Stimulated activated CD8-positive, alpha-beta memory T cell treated with anti-CD3 and anti-CD28 coated beads, Interleukin-7, amount 100 ng/mL, for 1 hour (primary cell): Measurements from ENCODE around the gene NCBP1.

Source experiments
- DNase-seq, 2 donors: peaks; one replicate each; pipeline ENCODE4 v3.0.0-alpha.2; 2020; ENCODE audit warnings: low read depth in 2 of 2

NCBP1 gene

GRCh38 chr9:97625620-97626019, 8.0 kb upstream of the NCBP1 start:
- no peak for DNase-seq

GRCh38 chr9:97627624-97628023, 6.0 kb upstream of the NCBP1 start:
- no peak for DNase-seq

GRCh38 chr9:97628668-97629067, 5.0 kb upstream of the NCBP1 start:
- no peak for DNase-seq

DNA sequence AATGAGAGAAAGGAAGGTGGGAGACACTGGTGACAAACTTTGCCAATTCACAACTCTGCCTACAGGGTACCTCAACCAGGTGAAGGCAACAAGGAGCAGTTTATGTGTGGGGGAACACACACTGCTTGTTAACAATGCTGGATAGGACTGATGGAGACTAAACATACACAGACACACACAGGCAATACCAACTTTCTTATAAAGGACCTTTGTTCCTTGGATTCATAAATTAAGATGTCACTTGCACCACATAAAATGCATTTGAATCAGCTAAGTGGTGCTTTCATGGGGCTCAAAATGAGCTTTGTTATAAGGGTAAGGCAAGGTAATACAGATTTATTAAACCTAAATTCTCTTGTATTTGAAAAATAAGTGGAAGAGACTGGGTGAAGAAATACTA, 4.5 kb upstream of the NCBP1 start:
- DNase-seq = no peak

DNA sequence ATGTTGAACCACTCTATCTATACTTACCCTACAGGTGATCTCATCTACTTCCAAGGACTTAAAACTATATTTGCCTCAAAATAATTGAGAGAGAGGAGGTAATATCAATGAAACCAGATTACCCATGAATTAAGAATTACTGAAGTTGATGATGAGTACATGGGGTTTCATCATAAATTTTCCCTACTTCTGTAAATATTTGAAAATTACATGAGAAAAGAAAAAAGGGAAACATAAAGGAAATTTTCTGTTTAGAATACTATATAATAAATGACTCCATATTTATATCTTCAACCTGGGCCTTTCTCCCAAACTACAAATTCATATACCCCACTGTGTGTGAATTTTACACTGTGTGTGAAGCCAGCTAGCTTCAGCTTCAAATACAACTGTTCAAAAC, 3.0 kb upstream of the NCBP1 start:
- DNase-seq = no peak

GRCh38 chr9:97632248-97632984, 1.2 kb upstream of the NCBP1 start:
- no peak for DNase-seq

DNA sequence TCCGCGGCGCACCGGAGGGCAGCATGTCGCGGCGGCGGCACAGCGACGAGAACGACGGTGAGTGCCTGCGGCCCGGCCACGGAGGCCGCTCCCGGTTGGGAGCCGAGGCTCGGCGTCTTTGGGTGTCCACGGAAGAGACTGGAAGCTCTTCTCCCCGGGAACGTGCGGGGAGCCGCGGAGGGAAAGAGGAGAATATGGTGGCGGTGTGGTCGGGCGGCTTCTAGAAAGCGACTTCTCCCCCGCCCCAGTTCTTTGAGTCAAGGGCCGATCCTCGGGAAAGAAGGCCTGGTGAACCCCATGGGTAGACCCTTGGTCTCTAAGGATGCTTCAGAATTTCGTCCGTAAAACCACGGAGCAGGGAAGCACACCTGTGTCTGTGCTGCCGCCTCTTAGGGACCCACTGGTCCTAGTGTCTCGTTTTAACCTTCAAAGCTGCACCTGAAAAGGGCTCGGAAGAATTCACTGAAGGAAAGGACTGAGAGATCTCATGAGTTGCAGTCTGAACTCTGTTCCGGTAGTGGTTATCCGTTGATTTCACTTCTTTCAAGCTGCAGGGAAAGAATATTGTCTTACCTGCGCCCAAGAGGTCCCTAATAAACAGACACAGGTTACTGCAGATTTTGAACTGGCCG, 354 bp downstream of the NCBP1 start:
- no peak for DNase-seq

DNA sequence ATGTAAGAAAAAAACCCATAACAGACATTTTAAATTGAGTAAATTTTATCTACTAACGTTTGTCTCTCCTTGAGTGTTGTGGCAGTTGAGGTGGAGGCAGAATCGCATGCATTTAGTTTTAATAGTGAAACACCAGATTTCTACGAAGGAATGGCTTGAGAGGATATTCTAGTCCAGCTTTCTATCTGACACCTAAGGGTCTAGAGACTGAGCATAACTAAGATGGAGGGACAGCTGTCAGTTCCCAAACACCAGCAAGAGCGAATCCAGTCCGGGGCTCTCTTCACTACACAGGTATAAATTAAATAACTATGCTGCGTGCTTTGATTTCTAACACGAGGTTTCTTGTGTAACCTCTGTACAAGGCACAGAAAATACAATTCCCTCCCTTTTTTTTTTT, 1.4 kb downstream of the NCBP1 start:
- DNase-seq = no peak

DNA sequence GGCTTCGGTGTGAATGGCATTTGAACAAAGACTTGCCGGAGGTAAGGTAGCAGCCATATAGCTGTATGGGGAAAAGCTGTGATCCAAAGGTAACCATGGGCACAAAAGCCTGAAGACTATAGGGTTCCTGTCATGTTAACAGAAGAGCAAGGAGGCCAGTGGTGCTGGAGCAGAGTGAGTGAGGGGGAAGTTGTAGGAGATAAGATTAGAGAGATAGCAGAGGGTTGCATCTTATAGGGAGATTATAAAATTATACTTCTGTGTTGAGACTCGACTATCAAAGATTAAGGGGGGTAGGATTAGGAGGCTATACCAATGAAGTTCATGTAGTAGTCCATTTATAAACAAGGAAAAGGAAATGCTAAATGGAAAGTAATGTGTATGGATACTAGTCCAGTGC, 3.3 kb downstream of the NCBP1 start:
- DNase-seq = no peak

- DNase-seq = no peak
Measured at GRCh38 chr9:97638666-97639065, 5.0 kb downstream of the NCBP1 start.

GRCh38 chr9:97640325-97640724, 6.7 kb downstream of the NCBP1 start:
- no peak for DNase-seq

- DNase-seq = no peak
Measured at GRCh38 chr9:97645720-97646119, 12.1 kb downstream of the NCBP1 start.

- no peak for DNase-seq
Measured at GRCh38 chr9:97647996-97648395, 14.4 kb downstream of the NCBP1 start.

- no peak for DNase-seq
Measured at GRCh38 chr9:97651646-97652045, 18.0 kb downstream of the NCBP1 start.

DNA sequence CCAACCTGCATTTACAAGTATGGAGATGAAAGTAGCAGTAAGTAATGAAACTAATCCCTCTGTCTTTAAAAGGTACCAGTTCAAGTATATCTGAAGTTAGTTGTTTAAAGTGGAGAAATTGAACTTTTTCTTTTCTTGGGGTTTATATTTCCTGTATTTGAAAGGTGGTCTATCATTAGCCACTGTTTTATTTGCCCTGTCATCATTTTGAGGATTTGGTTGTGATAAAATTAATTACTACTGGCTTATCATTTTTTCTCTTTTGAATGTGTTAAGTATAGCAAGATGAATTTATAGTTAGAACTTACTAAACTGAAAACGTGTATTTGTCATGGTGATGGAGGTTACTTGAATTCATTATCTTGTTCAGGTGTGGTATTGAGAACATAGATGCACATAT, 25.1 kb downstream of the NCBP1 start:
- DNase-seq = no peak

DNA sequence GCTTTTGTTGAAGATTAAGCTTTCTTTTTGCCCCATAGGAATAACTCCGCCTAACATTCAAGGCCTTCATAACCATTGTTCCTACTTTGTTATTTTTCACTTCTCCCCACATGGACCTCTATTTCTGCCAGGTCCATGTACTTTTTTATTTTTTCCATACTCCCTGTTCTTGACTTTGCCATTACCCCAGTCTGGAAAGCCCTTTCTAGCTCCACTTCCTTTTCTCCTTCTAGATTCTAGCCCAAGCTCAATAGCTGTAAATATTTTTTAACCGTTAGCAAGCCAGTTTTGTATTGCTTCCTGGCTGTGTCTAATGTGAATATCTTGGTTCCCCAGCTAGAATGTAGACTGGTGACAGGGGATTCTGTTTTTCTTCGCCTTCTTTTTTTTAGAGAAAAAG, 26.1 kb downstream of the NCBP1 start:
- no peak for DNase-seq

DNA sequence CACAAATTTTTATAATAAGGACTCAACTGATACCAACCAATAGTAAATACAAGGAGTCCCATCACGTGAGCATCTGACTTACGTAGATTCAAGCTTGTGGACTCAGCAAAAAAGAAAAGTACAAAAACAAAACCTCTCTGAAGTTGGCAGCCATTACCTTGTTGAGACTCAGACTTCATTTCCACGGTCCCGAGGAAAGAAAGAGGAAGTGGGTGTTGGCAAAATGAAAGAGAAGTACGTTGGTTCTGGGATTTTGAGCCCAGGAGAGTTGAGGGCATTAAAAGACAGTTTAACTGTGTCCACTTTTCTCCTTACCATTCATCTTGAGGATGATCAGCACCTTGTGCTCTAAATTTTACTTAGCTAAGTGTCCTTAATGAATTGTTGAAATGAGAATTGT, 26.7 kb downstream of the NCBP1 start:
- DNase-seq = no peak

- DNase-seq = no peak
Measured at GRCh38 chr9:97660847-97661246, 27.2 kb downstream of the NCBP1 start.

DNA sequence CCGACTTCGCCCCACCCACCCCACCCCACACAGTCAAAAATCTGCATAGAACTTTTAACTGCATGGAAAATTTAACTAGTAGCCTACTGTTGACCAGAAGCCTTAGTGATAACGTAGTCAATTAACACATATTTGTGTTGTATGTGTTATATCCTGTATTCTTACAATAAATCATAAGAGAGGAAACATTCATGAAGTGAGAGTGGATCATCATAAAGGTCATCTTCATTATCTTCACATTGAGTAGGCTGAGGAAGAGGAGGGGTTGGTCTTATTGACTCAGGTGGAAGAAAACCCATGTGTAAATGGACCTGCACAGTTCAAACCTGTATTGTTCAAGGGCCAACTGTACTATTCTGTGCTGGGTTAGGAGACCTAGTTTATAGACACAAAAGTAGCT, 32.1 kb downstream of the NCBP1 start:
- no peak for DNase-seq

- no peak for DNase-seq
Measured at GRCh38 chr9:97666907-97667686, 33.5 kb downstream of the NCBP1 start.

GRCh38 chr9:97668485-97668884, 34.9 kb downstream of the NCBP1 start:
- no peak for DNase-seq

DNA sequence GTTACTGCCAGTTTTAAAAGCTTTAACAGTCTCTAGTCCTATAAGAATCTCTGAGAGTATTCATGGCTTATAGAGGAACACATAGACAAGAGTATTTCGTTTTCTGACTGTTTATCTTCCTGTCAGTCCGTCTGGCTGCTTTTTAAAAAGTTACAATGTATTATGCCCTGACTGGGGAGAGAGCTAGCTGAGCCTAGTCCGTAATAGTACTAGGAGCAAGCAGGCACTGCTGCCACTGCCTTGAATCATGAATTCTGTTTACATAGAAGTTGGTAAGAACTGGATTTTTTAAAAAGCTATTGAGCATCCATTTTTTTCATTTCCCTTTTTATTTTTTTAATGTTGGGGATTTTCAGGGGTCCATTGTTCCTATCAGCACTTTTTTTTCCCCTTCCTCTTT, 37.0 kb downstream of the NCBP1 start:
- no peak for DNase-seq

DNA sequence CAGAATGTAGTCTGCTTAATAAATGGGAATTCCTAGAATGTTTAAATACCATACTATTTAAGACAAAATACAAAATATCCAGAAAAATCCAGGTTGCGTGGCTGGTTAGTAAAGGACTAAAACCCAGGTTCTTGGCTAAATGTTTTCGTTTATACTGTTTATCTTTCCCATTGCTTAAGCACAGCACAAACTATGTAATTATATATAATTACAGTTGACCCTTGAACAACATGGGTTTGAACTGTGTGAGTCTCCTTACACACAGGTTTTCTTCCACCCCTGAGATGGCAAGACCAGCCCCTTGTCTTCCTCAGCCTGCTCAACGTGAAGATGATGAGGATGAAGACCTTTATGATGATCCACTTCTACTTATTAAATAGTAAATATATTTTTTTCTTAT, 38.8 kb downstream of the NCBP1 start:
- no peak for DNase-seq
